ENCODE data around the gene NMNAT3.
"Not testable (repeated sequence)": the region's sequence is repeated elsewhere in the genome, so short reads cannot be mapped to it uniquely, and the experiment has no call there.

Gene NMNAT3

GRCh38 chr3:139601191-139601961 is 76.4 kb downstream of the NMNAT3 start:
- in situ Hi-C loops (cut with MboI; ENCODE audit: low pct_unique_long_range_greater_than_20kb, low sequenced_read_pairs), result no loop called here
- no peak for DNase-seq

- DNase-seq, result no peak
- in situ Hi-C loops (cut with MboI; ENCODE audit: low pct_unique_long_range_greater_than_20kb, low sequenced_read_pairs), result no loop called here
These were observed 79.8 kb downstream of the NMNAT3 start for GRCh38 chr3:139597947-139598346.

GRCh38 chr3:139591186-139591585 is 86.6 kb downstream of the NMNAT3 start:
- DNase-seq; in situ Hi-C loops (cut with MboI; ENCODE audit: low pct_unique_long_range_greater_than_20kb, low sequenced_read_pairs): not testable (repeated sequence)

GRCh38 chr3:139588450-139588849 is 89.3 kb downstream of the NMNAT3 start:
- DNase-seq, result no peak
- in situ Hi-C loops (cut with MboI; ENCODE audit: low pct_unique_long_range_greater_than_20kb, low sequenced_read_pairs), result no loop called here

- in situ Hi-C loops (cut with MboI; ENCODE audit: low pct_unique_long_range_greater_than_20kb, low sequenced_read_pairs), result no loop called here
- no peak for DNase-seq
These were observed 90.0 kb downstream of the NMNAT3 start for GRCh38 chr3:139587797-139588196.

GRCh38 chr3:139586420-139587017 is 91.3 kb downstream of the NMNAT3 start:
- in situ Hi-C loops (cut with MboI; ENCODE audit: low pct_unique_long_range_greater_than_20kb, low sequenced_read_pairs), result no loop called here
- DNase-seq, result no peak

- in situ Hi-C loops (cut with MboI; ENCODE audit: low pct_unique_long_range_greater_than_20kb, low sequenced_read_pairs), result no loop called here
- no peak for DNase-seq
These were observed 92.0 kb downstream of the NMNAT3 start for GRCh38 chr3:139585820-139586219.

- DNase-seq; in situ Hi-C loops (cut with MboI; ENCODE audit: low pct_unique_long_range_greater_than_20kb, low sequenced_read_pairs): not testable (repeated sequence)
These were observed 94.1 kb downstream of the NMNAT3 start for GRCh38 chr3:139583651-139584050.

GRCh38 chr3:139578783-139579182 is 99.0 kb downstream of the NMNAT3 start:
- in situ Hi-C loops (cut with MboI; ENCODE audit: low pct_unique_long_range_greater_than_20kb, low sequenced_read_pairs), result no loop called here
- DNase-seq, result no peak

- DNase-seq, result no peak
- in situ Hi-C loops (cut with MboI; ENCODE audit: low pct_unique_long_range_greater_than_20kb, low sequenced_read_pairs), result no loop called here
These were observed 99.9 kb downstream of the NMNAT3 start for GRCh38 chr3:139577909-139578308.

GRCh38 chr3:139577346-139577745 is 100.4 kb downstream of the NMNAT3 start:
- DNase-seq, result no peak
- in situ Hi-C loops (cut with MboI; ENCODE audit: low pct_unique_long_range_greater_than_20kb, low sequenced_read_pairs), result no loop called here

GRCh38 chr3:139574026-139574947 is 103.5 kb downstream of the NMNAT3 start:
- in situ Hi-C loops (cut with MboI; ENCODE audit: low pct_unique_long_range_greater_than_20kb, low sequenced_read_pairs), result no loop called here
- no peak for DNase-seq

GRCh38 chr3:139572847-139573672 is 104.7 kb downstream of the NMNAT3 start:
- in situ Hi-C loops (cut with MboI; ENCODE audit: low pct_unique_long_range_greater_than_20kb, low sequenced_read_pairs), result no loop called here
- peak; percentile 25 for DNase-seq

GRCh38 chr3:139571711-139572110 is 106.1 kb downstream of the NMNAT3 start:
- in situ Hi-C loops (cut with MboI; ENCODE audit: low pct_unique_long_range_greater_than_20kb, low sequenced_read_pairs), result no loop called here
- no peak for DNase-seq

- no peak for DNase-seq
- in situ Hi-C loops (cut with MboI; ENCODE audit: low pct_unique_long_range_greater_than_20kb, low sequenced_read_pairs), result no loop called here
These were observed 113.4 kb downstream of the NMNAT3 start for GRCh38 chr3:139564294-139564861.

- in situ Hi-C loops (cut with MboI; ENCODE audit: low pct_unique_long_range_greater_than_20kb, low sequenced_read_pairs), result no loop called here
- DNase-seq, result no peak
These were observed 115.7 kb downstream of the NMNAT3 start for GRCh38 chr3:139561959-139562676.

- in situ Hi-C loops (cut with MboI; ENCODE audit: low pct_unique_long_range_greater_than_20kb, low sequenced_read_pairs), result no loop called here
These were observed 116.4 kb downstream of the NMNAT3 start for GRCh38 chr3:139561255-139561817.

GRCh38 chr3:139560411-139560810 is 117.4 kb downstream of the NMNAT3 start:
- DNase-seq, result no peak
- in situ Hi-C loops (cut with MboI; ENCODE audit: low pct_unique_long_range_greater_than_20kb, low sequenced_read_pairs), result no loop called here

More at GRCh38 chr3:139561255-139561817, 116.4 kb downstream of the NMNAT3 start:
- no peak for DNase-seq

Measured in KBM-7 (cell line).